HepG2 (cell line): ENCODE data around the gene ATG13.

Experiments
- CENPX ChIP-seq: sonication (generic); formaldehyde crosslinking; IDR thresholded peaks from 2 replicates; pipeline ENCODE4 v1.9.0; 2021; ENCODE audit warnings: mild to moderate bottlenecking, missing genetic modification reagents, moderate library complexity
- ELF1 ChIP-seq: sonication (generic); formaldehyde crosslinking; IDR thresholded peaks from 2 replicates; pipeline ENCODE4 v1.4.0; 2020; ENCODE audit warnings: missing genetic modification reagents
- ZNF33B ChIP-seq: sonication (generic); formaldehyde crosslinking; IDR thresholded peaks from 2 replicates; pipeline ENCODE4 v1.5.1; 2020; ENCODE audit warnings: mild to moderate bottlenecking, missing genetic modification reagents

GRCh38 chr11:46601129-46601528 is 16.2 kb upstream of the ATG13 start:
- no peak for TF ChIP-seq ZNF33B
- TF ChIP-seq CENPX (CRISPR knock-in tag) = no peak
- TF ChIP-seq ELF1 (CRISPR knock-in tag) = no peak
